DMS153 treated with DMSO at 0.1 percent for 48 hours (cell line): ENCODE measurements around the gene TTC5.
"Not testable (repeated sequence)": the region's sequence is repeated elsewhere in the genome, so short reads cannot be mapped to it uniquely, and the experiment has no call there.

Source experiments
- DNase-seq: peaks from one replicate; lab custom pipeline; 2025; ENCODE audit not compliant: unreplicated experiment; lab: John Stamatoyannopoulos, UW

The TTC5 gene

GRCh38 chr14:20305265-20306078 is at the start of gene TTC5:
Gene TTC5 (minus strand): TSS chr14:20305951. CDS start chr14:20305937, 14 bp downstream.
- peak; percentile 66 for DNase-seq

- no peak for DNase-seq
Measured at GRCh38 chr14:20350860-20351259, 45.1 kb upstream of the TTC5 start.

- DNase-seq = no peak
Measured at GRCh38 chr14:20350282-20350681, 44.5 kb upstream of the TTC5 start.

GRCh38 chr14:20347747-20348146 is 42.0 kb upstream of the TTC5 start:
- DNase-seq = no peak

- no peak for DNase-seq
Measured at GRCh38 chr14:20346713-20347112, 41.0 kb upstream of the TTC5 start.

GRCh38 chr14:20345366-20345765 is 39.6 kb upstream of the TTC5 start:
- no peak for DNase-seq

GRCh38 chr14:20343862-20344220 is 38.1 kb upstream of the TTC5 start:
- DNase-seq = no peak

GRCh38 chr14:20343092-20343861 is 37.5 kb upstream of the TTC5 start, which contains the start of gene PARP2:
Gene PARP2 (plus strand): TSS chr14:20343635. CDS start chr14:20343642, 7 bp downstream.
- DNase-seq = peak; percentile 99

- DNase-seq = no peak
Measured at GRCh38 chr14:20341646-20342045, 35.9 kb upstream of the TTC5 start.

GRCh38 chr14:20341032-20341431 is 35.3 kb upstream of the TTC5 start:
- not testable (repeated sequence) for DNase-seq

GRCh38 chr14:20334017-20334416 is 28.3 kb upstream of the TTC5 start:
- no peak for DNase-seq

GRCh38 chr14:20333494-20333841 is 27.7 kb upstream of the TTC5 start:
- DNase-seq = no peak

- peak; percentile 83 for DNase-seq
Measured at GRCh38 chr14:20332788-20333493, 27.2 kb upstream of the TTC5 start, which contains the start of gene CCNB1IP1. Gene CCNB1IP1 (minus strand): TSS chr14:20333279. CDS start chr14:20316523, 16,756 bp downstream.

GRCh38 chr14:20332431-20332787 is 26.7 kb upstream of the TTC5 start:
- DNase-seq = no peak

- no peak for DNase-seq
Measured at GRCh38 chr14:20331053-20331613, 25.4 kb upstream of the TTC5 start.

GRCh38 chr14:20329355-20329754 is 23.6 kb upstream of the TTC5 start:
- no peak for DNase-seq

GRCh38 chr14:20328705-20329104 is 23.0 kb upstream of the TTC5 start:
- DNase-seq = no peak

GRCh38 chr14:20327005-20327869 is 21.5 kb upstream of the TTC5 start:
- DNase-seq = peak; percentile 43

GRCh38 chr14:20317720-20318119 is 12.0 kb upstream of the TTC5 start:
- DNase-seq = no peak

- DNase-seq = no peak
Measured at GRCh38 chr14:20314026-20314425, 8.3 kb upstream of the TTC5 start.
